Activated B cell treated with CpG ODN at 0.5 μM for 24 hours (primary cell): ENCODE data around the gene POU6F1. TPM values are rescaled to one million over a fixed set of nuclear protein-coding genes. Genes with fewer than 3 reads are reported as not detected.
"Not testable (repeated sequence)": the region's sequence is repeated elsewhere in the genome, so short reads cannot be mapped to it uniquely, and the experiment has no call there.

ENCODE experiments used
- ATAC-seq: fragments of 200-7000 bp; cut with Tn5 transposase; one replicate; pipeline ENCODE4 v1.10.0; 2021; ENCODE audit warnings: low read depth, mild to moderate bottlenecking, moderate library complexity
- CTCF ChIA-PET: fragments of 350-600 bp; sonication (Branson Sonifier 250); formaldehyde crosslinking; loops from one replicate; lab custom pipeline; 2021; ENCODE audit warnings: antibody characterized with exemption; lab: Charles Lee
- POLR2A ChIA-PET: fragments of 350-600 bp; sonication (Branson Sonifier 250); formaldehyde crosslinking; loops from one replicate; lab custom pipeline; 2021; ENCODE audit warnings: antibody characterized with exemption; lab: Charles Lee
- DNase-seq: peaks from one replicate; pipeline ENCODE4 v3.0.0; 2022
- H3K27ac Mint-ChIP-seq: one replicate; pipeline ENCODE4 v1.8.0; 2020; ENCODE audit warnings: mixed read lengths
- H3K27me3 Mint-ChIP-seq: one replicate; pipeline ENCODE4 v1.8.0; 2021; ENCODE audit warnings: mixed read lengths
- H3K36me3 Mint-ChIP-seq: one replicate; pipeline ENCODE4 v1.8.0; 2021; ENCODE audit warnings: low read depth, mixed read lengths
- H3K4me1 Mint-ChIP-seq: one replicate; pipeline ENCODE4 v1.8.0; 2021; ENCODE audit warnings: mixed read lengths
- H3K4me3 Mint-ChIP-seq: one replicate; pipeline ENCODE4 v1.8.0; 2020; ENCODE audit warnings: mild to moderate bottlenecking, mixed read lengths
- H3K9me3 Mint-ChIP-seq: one replicate; pipeline ENCODE4 v1.8.0; 2020; ENCODE audit warnings: mixed read lengths
- CTCF ChIP-seq: fragments of 200-600 bp; IDR thresholded peaks from one replicate; pipeline ENCODE4 v1.8.0; 2022; ENCODE audit warnings: antibody characterized with exemption, mild to moderate bottlenecking
- intact Hi-C: fragments of 100-400 bp; cut with micrococcal nuclease; formaldehyde crosslinking; loops from one replicate; pipeline ENCODE4 v1.15.1; 2024
- total RNA-seq: library from RNA; stranded (reverse); gene quantifications from 2 replicates; pipeline ENCODE4 v1.2.3, GENCODE V29; 2022

Gene POU6F1
- total RNA-seq, 1 donor from 2014 or later, result 26.2 TPM

GRCh38 chr12:51225771-51226170 lies 7.9 kb upstream of the POU6F1 start:
- TF ChIP-seq CTCF, result no peak
- Mint-ChIP-seq H3K27me3 (no peaks in the 10 kb centered on the region), H3K36me3 (no peaks in the 10 kb centered on the region), H3K4me1 (no peaks in the 10 kb centered on the region), H3K9me3 (no peaks in the 10 kb centered on the region), H3K4me3 (no peak overlapping the region), H3K27ac (no peak overlapping the region)
- DNase-seq, result no peak
- ChIA-PET CTCF (no interaction called here), POLR2A (interaction anchor here (2.4 kb wide), 1 partner anchor 13 kb away, joined by 8 read pairs; the partner anchor contains the start of gene DAZAP2)
- intact Hi-C loops, result no loop called here
- no peak for ATAC-seq

- DNase-seq, result no peak
- H3K4me1 Mint-ChIP-seq, result no peaks in the 10 kb centered on the region
- no peak for TF ChIP-seq CTCF
- no peaks in the 10 kb centered on the region for H3K27me3 Mint-ChIP-seq
- POLR2A ChIA-PET, result interaction anchor here (2.4 kb wide), 1 partner anchor 13 kb away, joined by 8 read pairs; the partner anchor contains the start of gene DAZAP2
- no peak overlapping the region for H3K4me3 Mint-ChIP-seq
- no peaks in the 10 kb centered on the region for H3K9me3 Mint-ChIP-seq
- CTCF ChIA-PET, result no interaction called here
- intact Hi-C loops, result no loop called here
- H3K27ac Mint-ChIP-seq, result no peak overlapping the region
- no peak for ATAC-seq
- H3K36me3 Mint-ChIP-seq, result no peaks in the 10 kb centered on the region
Measured at GRCh38 chr12:51225234-51225633, 7.4 kb upstream of the POU6F1 start.

- H3K4me1 Mint-ChIP-seq, result no peaks in the 10 kb centered on the region
- no peak for TF ChIP-seq CTCF
- intact Hi-C loops, result no loop called here
- no peak overlapping the region for H3K27ac Mint-ChIP-seq
- DNase-seq, result no peak
- ChIA-PET POLR2A (interaction anchor here (2.4 kb wide), 1 partner anchor 14 kb away, joined by 8 read pairs; the partner anchor contains the start of gene DAZAP2), CTCF (no interaction called here)
- no peaks in the 10 kb centered on the region for H3K27me3 Mint-ChIP-seq
- H3K9me3 Mint-ChIP-seq, result no peaks in the 10 kb centered on the region
- H3K36me3 Mint-ChIP-seq, result no peaks in the 10 kb centered on the region
- no peak for ATAC-seq
- no peak overlapping the region for H3K4me3 Mint-ChIP-seq
Measured at GRCh38 chr12:51224625-51225024, 6.8 kb upstream of the POU6F1 start.

- no peak for TF ChIP-seq CTCF
- Mint-ChIP-seq H3K27ac (no peak overlapping the region), H3K36me3 (peaks cover 4% of the 10 kb centered on the region), H3K9me3 (no peaks in the 10 kb centered on the region), H3K27me3 (no peaks in the 10 kb centered on the region), H3K4me1 (peaks cover 12% of the 10 kb centered on the region), H3K4me3 (no peak overlapping the region)
- ATAC-seq (no peak), DNase-seq (no peak)
- POLR2A ChIA-PET, result interaction anchor here (1.2 kb wide), 1 partner anchor 16 kb away, joined by 3 read pairs; the partner anchor contains the start of gene DAZAP2
- intact Hi-C loops, result no loop called here
- CTCF ChIA-PET, result no interaction called here
Measured at GRCh38 chr12:51222461-51222860, 4.6 kb upstream of the POU6F1 start.

GRCh38 chr12:51219857-51220256 lies 2.0 kb upstream of the POU6F1 start:
- ChIA-PET POLR2A (interaction anchor here (0.6 kb wide), 1 partner anchor 19 kb away, joined by 3 read pairs; the partner anchor contains the start of gene DAZAP2), CTCF (interaction anchor here (1.0 kb wide), 1 partner anchor 33 kb away, joined by 5 read pairs; no protein-coding TSS in a partner anchor)
- H3K4me1 Mint-ChIP-seq, result peaks cover 17% of the 10 kb centered on the region
- not testable (repeated sequence) for H3K27ac Mint-ChIP-seq, ATAC-seq, H3K9me3 Mint-ChIP-seq, H3K27me3 Mint-ChIP-seq, H3K4me3 Mint-ChIP-seq, DNase-seq, H3K36me3 Mint-ChIP-seq
- intact Hi-C loops, result loop anchor here (2.0 to 5.0 kb wide), 2 partner anchors 193 to 455 kb away; partner anchors contain the start of genes ATF1 and SLC11A2
